Measurements from ENCODE around the gene LRRC3. TPM values are rescaled to one million over a fixed set of nuclear protein-coding genes. Genes with fewer than 3 reads are reported as not detected.
A peak's percentile ranks its signal among the peaks of the same experiment; 100 is the strongest.

The LRRC3 gene
- total RNA-seq, 1 donor from 2014 or later: 9.1 TPM

- no peak overlapping the region for H3K27ac Mint-ChIP-seq (ENCODE audit: unreplicated experiment)
- H3K4me3 Mint-ChIP-seq (ENCODE audit: unreplicated experiment): no peak overlapping the region
- DNase-seq (ENCODE audit: low spot score): no peak
- TF ChIP-seq, protein P1, sequence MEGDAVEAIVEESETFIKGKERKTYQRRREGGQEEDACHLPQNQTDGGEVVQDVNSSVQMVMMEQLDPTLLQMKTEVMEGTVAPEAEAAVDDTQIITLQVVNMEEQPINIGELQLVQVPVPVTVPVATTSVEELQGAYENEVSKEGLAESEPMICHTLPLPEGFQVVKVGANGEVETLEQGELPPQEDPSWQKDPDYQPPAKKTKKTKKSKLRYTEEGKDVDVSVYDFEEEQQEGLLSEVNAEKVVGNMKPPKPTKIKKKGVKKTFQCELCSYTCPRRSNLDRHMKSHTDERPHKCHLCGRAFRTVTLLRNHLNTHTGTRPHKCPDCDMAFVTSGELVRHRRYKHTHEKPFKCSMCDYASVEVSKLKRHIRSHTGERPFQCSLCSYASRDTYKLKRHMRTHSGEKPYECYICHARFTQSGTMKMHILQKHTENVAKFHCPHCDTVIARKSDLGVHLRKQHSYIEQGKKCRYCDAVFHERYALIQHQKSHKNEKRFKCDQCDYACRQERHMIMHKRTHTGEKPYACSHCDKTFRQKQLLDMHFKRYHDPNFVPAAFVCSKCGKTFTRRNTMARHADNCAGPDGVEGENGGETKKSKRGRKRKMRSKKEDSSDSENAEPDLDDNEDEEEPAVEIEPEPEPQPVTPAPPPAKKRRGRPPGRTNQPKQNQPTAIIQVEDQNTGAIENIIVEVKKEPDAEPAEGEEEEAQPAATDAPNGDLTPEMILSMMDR (IDR thresholded peaks at IDR 0.05; ENCODE audit: unreplicated experiment): no peak
- peaks cover 13% of the 10 kb centered on the region for H3K9me3 Mint-ChIP-seq (ENCODE audit: unreplicated experiment)
- peaks cover 3% of the 10 kb centered on the region for H3K27me3 Mint-ChIP-seq (ENCODE audit: unreplicated experiment)
- H3K36me3 Mint-ChIP-seq (ENCODE audit: low read depth, unreplicated experiment): peaks cover 13% of the 10 kb centered on the region
- H3K4me1 Mint-ChIP-seq (ENCODE audit: unreplicated experiment): no peaks in the 10 kb centered on the region
These were observed 35.5 kb downstream of the LRRC3 start for GRCh38 chr21:44490816-44491215.

DNA sequence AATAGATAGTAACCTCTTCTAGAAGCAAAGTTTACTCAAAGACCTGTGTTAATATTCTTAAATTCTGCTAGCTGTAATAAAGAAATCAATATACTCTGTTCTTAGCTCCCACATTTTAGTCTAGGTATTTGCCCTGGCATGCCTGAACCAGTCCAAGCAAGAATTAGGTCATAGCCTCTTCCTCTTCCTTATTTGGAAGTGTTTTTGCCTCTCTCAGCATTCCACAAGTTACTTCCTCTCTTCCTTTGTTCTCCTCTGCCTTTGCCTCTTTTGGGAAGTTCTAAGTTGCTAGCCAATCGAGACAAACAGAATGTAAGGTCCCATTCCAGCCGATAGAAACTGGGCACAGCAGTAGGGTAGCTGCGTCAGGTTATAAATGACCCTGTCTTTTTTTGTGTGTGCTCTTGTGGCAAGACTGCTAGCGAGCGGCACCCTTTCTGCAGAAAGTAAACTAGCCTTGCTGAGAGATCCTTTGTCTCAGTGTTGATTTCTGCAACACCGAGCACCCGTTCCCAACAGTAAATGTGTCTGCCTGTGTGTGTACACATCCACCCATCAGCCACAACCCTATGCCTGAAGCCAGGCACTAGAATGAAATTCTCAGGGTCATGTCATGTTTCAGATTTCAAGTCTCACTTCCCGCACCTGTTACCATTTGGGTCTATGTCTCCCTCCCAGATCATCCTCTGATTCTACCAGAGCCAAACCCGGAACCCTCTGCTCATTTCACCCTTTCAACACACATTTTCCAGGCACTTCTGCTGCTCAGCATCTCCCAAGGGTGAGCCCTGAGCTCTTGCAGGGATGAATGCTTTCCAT is 37.5 kb downstream of the LRRC3 start:
- Mint-ChIP-seq H3K4me3 (ENCODE audit: unreplicated experiment) (peak overlapping the region; percentile 62), H3K9me3 (ENCODE audit: unreplicated experiment) (peaks cover 13% of the 10 kb centered on the region), H3K27me3 (ENCODE audit: unreplicated experiment) (peaks cover 3% of the 10 kb centered on the region), H3K4me1 (ENCODE audit: unreplicated experiment) (no peaks in the 10 kb centered on the region), H3K36me3 (ENCODE audit: low read depth, unreplicated experiment) (peaks cover 13% of the 10 kb centered on the region), H3K27ac (ENCODE audit: unreplicated experiment) (peak overlapping the region; percentile 55)
- TF ChIP-seq, protein P1 (IDR thresholded peaks at IDR 0.05; ENCODE audit: unreplicated experiment): no peak
- DNase-seq (ENCODE audit: low spot score): no peak

DNA sequence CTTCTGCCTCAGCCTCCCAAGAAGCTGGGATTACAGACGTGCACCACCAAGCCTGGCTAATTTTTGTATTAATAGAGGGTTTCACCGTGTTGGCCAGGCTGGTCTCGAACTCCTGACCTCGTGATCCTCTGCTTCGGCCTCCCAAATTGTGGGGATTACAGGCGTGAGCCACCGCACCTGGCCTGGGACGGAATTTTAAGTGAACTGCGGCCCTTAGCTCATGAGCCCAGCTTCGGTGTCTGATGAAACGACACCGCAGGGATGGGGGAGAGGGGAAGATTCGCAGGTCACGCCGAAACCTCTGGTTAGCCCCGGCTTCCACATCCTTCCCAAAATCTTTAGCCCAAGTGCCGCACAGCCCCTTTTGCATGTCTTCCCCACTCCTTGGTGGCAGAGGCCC is 39.1 kb downstream of the LRRC3 start:
- H3K36me3 Mint-ChIP-seq (ENCODE audit: low read depth, unreplicated experiment): peaks cover 13% of the 10 kb centered on the region
- TF ChIP-seq, protein P1 (IDR thresholded peaks at IDR 0.05; ENCODE audit: unreplicated experiment): no peak
- peaks cover 13% of the 10 kb centered on the region for H3K9me3 Mint-ChIP-seq (ENCODE audit: unreplicated experiment)
- no peak for DNase-seq (ENCODE audit: low spot score)
- no peaks in the 10 kb centered on the region for H3K4me1 Mint-ChIP-seq (ENCODE audit: unreplicated experiment)
- H3K27ac Mint-ChIP-seq (ENCODE audit: unreplicated experiment): no peak overlapping the region
- H3K27me3 Mint-ChIP-seq (ENCODE audit: unreplicated experiment): peaks cover 3% of the 10 kb centered on the region
- no peak overlapping the region for H3K4me3 Mint-ChIP-seq (ENCODE audit: unreplicated experiment)

GRCh38 chr21:44494956-44495355 is 39.6 kb downstream of the LRRC3 start:
- Mint-ChIP-seq H3K36me3 (ENCODE audit: low read depth, unreplicated experiment) (peaks cover 13% of the 10 kb centered on the region), H3K4me3 (ENCODE audit: unreplicated experiment) (no peak overlapping the region)

More at GRCh38 chr21:44494956-44495355, 39.6 kb downstream of the LRRC3 start:
- TF ChIP-seq, protein P1 (IDR thresholded peaks at IDR 0.05; ENCODE audit: unreplicated experiment): no peak
- peaks cover 13% of the 10 kb centered on the region for H3K9me3 Mint-ChIP-seq (ENCODE audit: unreplicated experiment)
- H3K4me1 Mint-ChIP-seq (ENCODE audit: unreplicated experiment): no peaks in the 10 kb centered on the region
- DNase-seq (ENCODE audit: low spot score): no peak
- H3K27me3 Mint-ChIP-seq (ENCODE audit: unreplicated experiment): peaks cover 3% of the 10 kb centered on the region
- no peak overlapping the region for H3K27ac Mint-ChIP-seq (ENCODE audit: unreplicated experiment)
